SK-N-MC (cell line): ENCODE results near the gene RRP7A.

Experiments
- EZH2 ChIP-seq: fragments of 200-600 bp; sonication (generic); IDR thresholded peaks from one replicate; pipeline ENCODE4 v1.6.1; 2017; ENCODE audit warnings: antibody characterized with exemption
- FOXP2 ChIP-seq: optimal IDR thresholded peaks from 2 replicates; pipeline ENCODE3; 2011; ENCODE audit warnings: mild to moderate bottlenecking, moderate library complexity; ENCODE audit not compliant: insufficient read depth; ENCODE audit errors: extremely low read length, control extremely low read depth
- POLR2AphosphoS5 ChIP-seq: IDR thresholded peaks from 2 replicates; pipeline ENCODE4 v1.6.1; 2012; ENCODE audit warnings: mild to moderate bottlenecking, low read depth, low read length, borderline replicate concordance

GRCh38 chr22:42500836-42501179 is 18.8 kb downstream of the RRP7A start:
- TF ChIP-seq POLR2AphosphoS5: no peak
- no peak for TF ChIP-seq EZH2
- TF ChIP-seq FOXP2: no peak
